IPS DF 6.9 (cell line): Measurements from ENCODE around the gene SLCO3A1.

ENCODE experiments used
- DNase-seq: peaks from one replicate; pipeline ENCODE4 v3.0.0-alpha.2; 2013; ENCODE audit warnings: low read depth, low spot score
- H3K27ac ChIP-seq: one replicate; pipeline ENCODE4 v1.5.1; 2013; ENCODE audit warnings: low read length, control low read depth
- H3K27me3 ChIP-seq: 2 replicates; pipeline ENCODE4 v1.6.1; 2013; ENCODE audit warnings: mild to moderate bottlenecking, low read length; ENCODE audit not compliant: control insufficient read depth, insufficient read depth
- H3K36me3 ChIP-seq: 2 replicates; pipeline ENCODE4 v1.6.1; 2013; ENCODE audit warnings: low read length; ENCODE audit not compliant: control insufficient read depth, insufficient read depth
- H3K4me1 ChIP-seq: 2 replicates; pipeline ENCODE4 v1.6.1; 2013; ENCODE audit warnings: low read length; ENCODE audit not compliant: control insufficient read depth, insufficient read depth
- H3K4me3 ChIP-seq: 2 replicates; pipeline ENCODE4 v1.5.1; 2013; ENCODE audit warnings: mild to moderate bottlenecking, low read length
- H3K9me3 ChIP-seq: 2 replicates; pipeline ENCODE4 v1.6.1; 2013; ENCODE audit warnings: low read length, inconsistent platforms; ENCODE audit not compliant: control insufficient read depth, insufficient read depth
- WGBS: extraction: QIAGEN DNeasy Blood & Tissue Kit; methylation state at CpG from one replicate; pipeline ENCODE4 v1.1.7; 2013; ENCODE audit warnings: mixed read lengths, missing lambda C conversion rate; ENCODE audit not compliant: insufficient read length, insufficient coverage; 5-methylcytosine and 5-hydroxymethylcytosine counted together

SLCO3A1 gene

GRCh38 chr15:92012368-92012629 lies 158.8 kb downstream of the SLCO3A1 start:
- no CpG with 5 or more reads among the region's 1 CpG for WGBS
- H3K27me3 ChIP-seq = no peaks in the 10 kb centered on the region

GRCh38 chr15:92012881-92013280 lies 159.4 kb downstream of the SLCO3A1 start:
- no peak overlapping the region for H3K27ac ChIP-seq
- no peaks in the 10 kb centered on the region for H3K27me3 ChIP-seq
- WGBS = no CpG with 5 or more reads among the region's 6 CpGs
- DNase-seq = no peak
- H3K36me3 ChIP-seq = no peaks in the 10 kb centered on the region
- no peaks in the 10 kb centered on the region for H3K9me3 ChIP-seq
- no peak overlapping the region for H3K4me3 ChIP-seq
- H3K4me1 ChIP-seq = peaks cover 4% of the 10 kb centered on the region

More at GRCh38 chr15:92012368-92012629, 158.8 kb downstream of the SLCO3A1 start:
- Histone ChIP-seq H3K9me3 (no peaks in the 10 kb centered on the region), H3K4me1 (peaks cover 4% of the 10 kb centered on the region), H3K36me3 (no peaks in the 10 kb centered on the region), H3K27ac (no peak overlapping the region), H3K4me3 (no peak overlapping the region)
- DNase-seq = no peak

- H3K27ac ChIP-seq = no peak overlapping the region
- no peak overlapping the region for H3K4me3 ChIP-seq
- no peaks in the 10 kb centered on the region for H3K36me3 ChIP-seq
- peaks cover 4% of the 10 kb centered on the region for H3K4me1 ChIP-seq
- H3K9me3 ChIP-seq = no peaks in the 10 kb centered on the region
- H3K27me3 ChIP-seq = no peaks in the 10 kb centered on the region
- no peak for DNase-seq
- WGBS = no CpG with 5 or more reads among the region's 6 CpGs
These were observed 160.9 kb downstream of the SLCO3A1 start for GRCh38 chr15:92014281-92015030.

GRCh38 chr15:92017882-92018534 lies 164.5 kb downstream of the SLCO3A1 start:
- Histone ChIP-seq H3K4me3 (no peak overlapping the region), H3K27me3 (no peaks in the 10 kb centered on the region), H3K4me1 (0 out of 2 replicates have a peak, but pooled peaks cover 1% of the 10 kb centered on the region), H3K9me3 (no peaks in the 10 kb centered on the region), H3K36me3 (no peaks in the 10 kb centered on the region), H3K27ac (no peak overlapping the region)
- no peak for DNase-seq
- no CpG with 5 or more reads among the region's 10 CpGs for WGBS

GRCh38 chr15:92018535-92019239 lies 165.2 kb downstream of the SLCO3A1 start:
- H3K36me3 ChIP-seq = no peaks in the 10 kb centered on the region
- no peak overlapping the region for H3K27ac ChIP-seq
- no CpG with 5 or more reads among the region's 13 CpGs for WGBS
- H3K9me3 ChIP-seq = no peaks in the 10 kb centered on the region
- no peak for DNase-seq
- H3K4me1 ChIP-seq = 0 out of 2 replicates have a peak, but pooled peaks cover 1% of the 10 kb centered on the region
- H3K4me3 ChIP-seq = no peak overlapping the region
- no peaks in the 10 kb centered on the region for H3K27me3 ChIP-seq

GRCh38 chr15:92019706-92020105 lies 166.2 kb downstream of the SLCO3A1 start:
- Histone ChIP-seq H3K27me3 (no peaks in the 10 kb centered on the region), H3K4me1 (0 out of 2 replicates have a peak, but pooled peaks cover 1% of the 10 kb centered on the region), H3K4me3 (no peak overlapping the region), H3K36me3 (no peaks in the 10 kb centered on the region), H3K27ac (no peak overlapping the region), H3K9me3 (no peaks in the 10 kb centered on the region)
- no peak for DNase-seq
- no CpG with 5 or more reads among the region's 7 CpGs for WGBS

GRCh38 chr15:92020207-92020606 lies 166.7 kb downstream of the SLCO3A1 start:
- no CpG with 5 or more reads among the region's 2 CpGs for WGBS
- no peak for DNase-seq
- Histone ChIP-seq H3K4me3 (no peak overlapping the region), H3K4me1 (0 out of 2 replicates have a peak, but pooled peaks cover 1% of the 10 kb centered on the region), H3K27me3 (no peaks in the 10 kb centered on the region), H3K9me3 (no peaks in the 10 kb centered on the region), H3K27ac (no peak overlapping the region), H3K36me3 (no peaks in the 10 kb centered on the region)

DNA sequence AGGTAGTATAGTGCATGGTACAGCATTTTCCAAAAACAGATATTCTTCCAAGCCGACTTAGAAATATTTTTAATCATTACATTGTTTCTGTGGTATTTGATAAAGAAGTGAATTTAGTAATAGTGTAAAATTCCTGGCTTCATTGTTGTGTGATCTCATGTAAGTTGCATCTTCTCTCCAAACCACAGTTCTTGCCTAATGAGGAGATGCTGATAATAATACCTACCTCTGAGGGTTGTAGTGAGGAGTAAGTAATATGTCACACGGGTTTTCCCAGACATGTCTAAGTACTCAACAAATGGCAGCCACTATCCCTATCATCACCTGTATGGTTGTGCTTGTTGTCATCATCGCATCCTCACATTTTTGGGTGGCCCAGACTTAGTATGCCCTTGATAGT lies 167.3 kb downstream of the SLCO3A1 start:
- Histone ChIP-seq H3K36me3 (no peaks in the 10 kb centered on the region), H3K4me1 (0 out of 2 replicates have a peak, but pooled peaks cover 1% of the 10 kb centered on the region), H3K9me3 (no peaks in the 10 kb centered on the region), H3K27ac (no peak overlapping the region), H3K4me3 (no peak overlapping the region), H3K27me3 (no peaks in the 10 kb centered on the region)
- no peak for DNase-seq
- no CpG with 5 or more reads among the region's 3 CpGs for WGBS

GRCh38 chr15:92021792-92022191 lies 168.3 kb downstream of the SLCO3A1 start:
- Histone ChIP-seq H3K4me1 (0 out of 2 replicates have a peak, but pooled peaks cover 1% of the 10 kb centered on the region), H3K36me3 (no peaks in the 10 kb centered on the region), H3K27ac (no peak overlapping the region), H3K27me3 (no peaks in the 10 kb centered on the region), H3K4me3 (no peak overlapping the region), H3K9me3 (no peaks in the 10 kb centered on the region)
- no CpG with 5 or more reads among the region's 5 CpGs for WGBS
- no peak for DNase-seq

- H3K27me3 ChIP-seq = no peaks in the 10 kb centered on the region
- H3K4me3 ChIP-seq = no peak overlapping the region
- no CpG with 5 or more reads among the region's 1 CpG for WGBS
- H3K36me3 ChIP-seq = no peaks in the 10 kb centered on the region
- DNase-seq = no peak
- H3K4me1 ChIP-seq = 0 out of 2 replicates have a peak, but pooled peaks cover 1% of the 10 kb centered on the region
- H3K27ac ChIP-seq = no peak overlapping the region
- H3K9me3 ChIP-seq = no peaks in the 10 kb centered on the region
These were observed 170.5 kb downstream of the SLCO3A1 start for GRCh38 chr15:92023965-92024364.
